NT2/D1 (cell line): ENCODE data around the gene C3orf22.

Source experiments
- YY1 ChIP-seq: IDR thresholded peaks from 2 replicates; pipeline ENCODE4 v1.6.1; 2011; ENCODE audit not compliant: insufficient read length, insufficient read depth
- ZNF274 ChIP-seq: IDR thresholded peaks from 2 replicates; pipeline ENCODE4 v1.6.1; 2011; ENCODE audit warnings: mild to moderate bottlenecking, low read depth, low read length

DNA sequence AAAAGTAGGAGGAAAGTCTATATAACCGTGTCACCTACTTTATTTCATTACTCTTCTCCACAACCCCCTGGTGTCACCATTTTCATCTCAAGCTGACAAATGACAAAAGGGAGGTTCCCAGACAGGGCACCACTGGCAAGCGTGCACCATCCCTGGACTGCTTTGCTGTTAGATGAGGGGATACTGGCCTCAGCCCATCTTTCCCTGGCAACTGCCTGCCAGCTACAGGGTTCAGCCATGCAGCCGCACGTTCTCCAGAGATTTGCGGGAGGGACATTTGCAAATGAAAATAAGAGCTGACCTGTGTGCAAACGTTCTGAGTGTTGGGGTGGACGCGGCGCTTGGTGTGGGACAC lies 41.8 kb downstream of the C3orf22 start:
- TF ChIP-seq YY1 (no peak), ZNF274 (no peak)
